Measurements from ENCODE around the gene TMEM250.

- TF ChIP-seq HDGF (IDR thresholded peaks at IDR 0.05; ENCODE audit: borderline replicate concordance), result no peak
- no peak for TF ChIP-seq TARDBP (IDR thresholded peaks at IDR 0.05)
These were observed 27.7 kb downstream of the TMEM250 start for GRCh38 chr9:136090768-136091581.

Data from HEK293T (cell line).